HepG2 (cell line): Measurements from ENCODE around the gene SLC25A22. TPM values are rescaled to one million over a fixed set of nuclear protein-coding genes. Genes with fewer than 3 reads are reported as not detected.

Experiments
- ELF4 ChIP-seq: sonication (generic); formaldehyde crosslinking; IDR thresholded peaks from 2 replicates; pipeline ENCODE4 v1.5.0; 2020; ENCODE audit warnings: missing genetic modification reagents, mild to moderate bottlenecking, moderate library complexity, borderline replicate concordance
- ETV6 ChIP-seq: sonication (generic); formaldehyde crosslinking; conservative IDR thresholded peaks from 2 replicates; pipeline ENCODE4 v1.4.0; 2020; ENCODE audit warnings: missing genetic modification reagents
- GLMP ChIP-seq: sonication (generic); formaldehyde crosslinking; IDR thresholded peaks from 2 replicates; pipeline ENCODE4 v1.9.0; 2021; ENCODE audit warnings: missing genetic modification reagents, mild to moderate bottlenecking, borderline replicate concordance
- IKZF4 ChIP-seq: sonication (generic); formaldehyde crosslinking; IDR thresholded peaks from 2 replicates; pipeline ENCODE4 v1.5.1; 2020; ENCODE audit warnings: borderline replicate concordance, mild to moderate bottlenecking, low read depth, missing genetic modification reagents; ENCODE audit errors: not compliant biosample characterization
- KLF13 ChIP-seq: sonication (generic); formaldehyde crosslinking; IDR thresholded peaks from 2 replicates; pipeline ENCODE4 v1.4.0; 2020; ENCODE audit warnings: mild to moderate bottlenecking, missing genetic modification reagents
- RERE ChIP-seq: IDR thresholded peaks from 2 replicates; pipeline ENCODE4 v1.6.1; 2016; ENCODE audit warnings: low read depth, missing genetic modification reagents, missing compliant biosample characterization
- SRSF1 ChIP-seq: fragments of 200-400 bp; formaldehyde crosslinking; optimal IDR thresholded peaks from 2 replicates; pipeline ENCODE3; 2017; ENCODE audit warnings: mild to moderate bottlenecking, low read depth, low read length, moderate library complexity
- UBTF ChIP-seq: sonication (generic); formaldehyde crosslinking; IDR thresholded peaks from 2 replicates; pipeline ENCODE4 v1.4.0; 2020; ENCODE audit warnings: mild to moderate bottlenecking, missing genetic modification reagents
- ZFP36L1 ChIP-seq: sonication (generic); formaldehyde crosslinking; IDR thresholded peaks from 2 replicates; pipeline ENCODE4 v1.8.0; 2022; ENCODE audit warnings: mild to moderate bottlenecking, missing genetic modification reagents, moderate library complexity
- ZMYM3 ChIP-seq: sonication (generic); formaldehyde crosslinking; IDR thresholded peaks from 2 replicates; pipeline ENCODE4 v1.5.1; 2020; ENCODE audit warnings: mild to moderate bottlenecking, missing genetic modification reagents
- ZNF205 ChIP-seq: IDR thresholded peaks from 2 replicates; pipeline ENCODE4 v1.6.1; 2018; ENCODE audit warnings: missing biosample characterization, missing genetic modification reagents
- ZNF30 ChIP-seq: sonication (generic); formaldehyde crosslinking; IDR thresholded peaks from 2 replicates; pipeline ENCODE4 v1.5.0; 2020; ENCODE audit warnings: mild to moderate bottlenecking, missing genetic modification reagents
- ZNF629 ChIP-seq: sonication (generic); formaldehyde crosslinking; conservative IDR thresholded peaks from 2 replicates; pipeline ENCODE4 v1.5.0; 2020; ENCODE audit warnings: missing genetic modification reagents
- ZNF878 ChIP-seq: sonication (generic); formaldehyde crosslinking; IDR thresholded peaks from 2 replicates; pipeline ENCODE4 v1.8.1; 2023; ENCODE audit warnings: mild to moderate bottlenecking, missing genetic modification reagents, moderate library complexity
- ZSCAN5A ChIP-seq: sonication (generic); formaldehyde crosslinking; IDR thresholded peaks from 2 replicates; pipeline ENCODE4 v1.8.0; 2022; ENCODE audit warnings: mild to moderate bottlenecking, missing genetic modification reagents, borderline replicate concordance
- polyA plus RNA-seq, 8 experiments: library from polyadenylated mRNA; depleted of rRNA in 3 of 8; stranded (reverse) in 7 of 8; unstranded in 1 of 8; fragments of >200 nt; fragmentation: Illumina TruSeq in 4 of 8; extraction: Trizol in 4 of 8; gene quantifications; 2 replicates each; pipeline versions ENCODE4 v1.2.1 to v1.2.3, GENCODE V29; 2011 to 2016; ENCODE audit warnings: low read depth in 4 of 8, missing spikeins in 1 of 8, mixed read lengths in 1 of 8; ENCODE audit not compliant: insufficient read depth in 1 of 8
- total RNA-seq, 5 experiments: library from RNA; depleted of rRNA; stranded (reverse); fragments of >200 nt; fragmentation: Illumina TruSeq; extraction: Trizol; gene quantifications; 2 replicates each; pipeline ENCODE4 v1.2.3, GENCODE V29; 2016; ENCODE audit warnings: low read depth in 1 of 5

The SLC25A22 gene
- total and polyA plus RNA-seq, 2 of the 13 experiments (the other 11 are each of a cell fraction or from before 2014, with no cell fraction given) = 12.4 to 19.2 TPM

GRCh38 chr11:819129-819931, 21.2 kb upstream of the SLC25A22 start (continued):
- 0 out of 2 replicates have a peak, but pooled peaks have one; percentile 7 for TF ChIP-seq RERE
- TF ChIP-seq ZSCAN5A (CRISPR knock-in tag) = no peak
- TF ChIP-seq KLF13 (CRISPR knock-in tag) = no peak
- TF ChIP-seq ZNF30 (CRISPR knock-in tag) = no peak
- no peak for TF ChIP-seq ZNF205 (CRISPR knock-in tag)
- TF ChIP-seq ZNF878 (CRISPR knock-in tag) = no peak
- no peak for TF ChIP-seq GLMP (CRISPR knock-in tag)
- TF ChIP-seq IKZF4 = no peak
- TF ChIP-seq ELF4 (CRISPR knock-in tag) = no peak
- no peak for TF ChIP-seq ZMYM3
- TF ChIP-seq ZNF629 (CRISPR knock-in tag) = no peak
- TF ChIP-seq ETV6 (CRISPR knock-in tag) = 0 out of 2 replicates have a peak, but pooled peaks have one; percentile 25
- TF ChIP-seq SRSF1 = no peak
- peak; percentile 35 for TF ChIP-seq ZFP36L1 (CRISPR knock-in tag)
- TF ChIP-seq UBTF (CRISPR knock-in tag) = no peak
